ENCODE measurements around the gene CCDC187. TPM values are rescaled to one million over a fixed set of nuclear protein-coding genes. Genes with fewer than 3 reads are reported as not detected.

Gene CCDC187
- total and polyA plus RNA-seq, 2 of the 4 experiments (the other 2 are of a cell fraction): not detected

- Histone ChIP-seq H2AK9ac (replicated peaks; ENCODE audit: low read depth, low read length, poor library complexity) (no peak overlapping the region), H3K56ac (ENCODE audit: extremely low read depth, insufficient read depth, low read length) (no peak overlapping the region), H3K18ac (ENCODE audit: low read depth, low read length) (no peak overlapping the region), H3K4me1 (ENCODE audit: control insufficient read depth, insufficient read depth, low read length) (peaks cover 5% of the 10 kb centered on the region; the same call in 1 of the 2 replicates), H4K8ac (ENCODE audit: low read depth in 2 of 2, low read length in 2 of 2) (no peak overlapping the region), H3K9me1 (ENCODE audit: insufficient read depth, low read length) (peaks cover 7% of the 10 kb centered on the region; the same call in 1 of the 2 replicates), H3K9ac (ENCODE audit: low read depth, low read length) (no peak overlapping the region), H3K4ac (ENCODE audit: low read depth, low read length) (no peak overlapping the region), H3K27me3 (ENCODE audit: control insufficient read depth, insufficient read depth, low read length) (no peaks in the 10 kb centered on the region), H3K14ac (replicated peaks; ENCODE audit: low read depth, low read length) (no peak overlapping the region), H3K36me3 (ENCODE audit: control insufficient read depth, insufficient read depth, low read length) (peaks cover 9% of the 10 kb centered on the region), H3K9me3 (ENCODE audit: control insufficient read depth, insufficient read depth, low read length) (no peaks in the 10 kb centered on the region), H2BK20ac (ENCODE audit: low read depth, low read length) (no peak overlapping the region), H2AFZ (replicated peaks; ENCODE audit: low read length, poor library complexity) (no peak overlapping the region), H4K5ac (ENCODE audit: low read depth, low read length) (no peak overlapping the region), H2BK5ac (ENCODE audit: low read depth, low read length, poor library complexity, severe bottlenecking) (no peak overlapping the region), H2BK120ac (ENCODE audit: low read depth, low read length) (no peak overlapping the region), H4K20me1 (ENCODE audit: insufficient read depth, low read length) (peaks cover 20% of the 10 kb centered on the region), H3K23ac (ENCODE audit: low read depth, low read length) (no peak overlapping the region), H2BK15ac (ENCODE audit: low read depth, low read length) (no peak overlapping the region), H3K4me2 (ENCODE audit: low read depth, low read length) (no peak overlapping the region), H3K79me1 (ENCODE audit: low read depth in 1 of 2, low read length in 2 of 2) (peaks cover 7 to 29% of the 10 kb centered on the region in 2 experiments), H2AK5ac (ENCODE audit: low read depth, low read length) (no peak overlapping the region), H3K27ac (ENCODE audit: insufficient read depth, low read length) (no peak overlapping the region), H3K4me3 (ENCODE audit: insufficient read depth, low read depth, low read length) (no peak overlapping the region), H4K91ac (ENCODE audit: insufficient read depth, low read depth, low read length) (no peak overlapping the region)
- intact Hi-C loops (cut with micrococcal nuclease): no loop called here
- CTCF ChIA-PET: no interaction called here
- POLR2A ChIA-PET (ENCODE audit: unreplicated experiment): no interaction called here
- no TSS peak for BruUV-seq (replicated peaks)
- in situ Hi-C loops (cut with MboI; ENCODE audit: low sequenced_read_pairs): no loop called here
- dilution Hi-C loops (cut with HindIII; ENCODE audit: low sequenced_read_pairs, unreplicated experiment): no loop called here
- no peak for TF ChIP-seq CEBPB (IDR thresholded peaks at IDR 0.05; ENCODE audit: low read depth, low read length)
- no peak for TF ChIP-seq USF2 (IDR thresholded peaks at IDR 0.05; ENCODE audit: low read depth, low read length)
- no peak for TF ChIP-seq ELK1 (IDR thresholded peaks at IDR 0.05; ENCODE audit: borderline replicate concordance, low read depth, low read length)
- no peak for TF ChIP-seq POLR2A (IDR thresholded peaks at IDR 0.05; ENCODE audit: low read depth, low read length)
- no peak for TF ChIP-seq MXI1 (IDR thresholded peaks at IDR 0.05; ENCODE audit: borderline replicate concordance, low read depth, low read length)
- TF ChIP-seq SMC3 (IDR thresholded peaks at IDR 0.05; ENCODE audit: low read depth, low read length): no peak
- no peak for TF ChIP-seq RFX5 (IDR thresholded peaks at IDR 0.05; ENCODE audit: low read depth, low read length)
- ATAC-seq (ENCODE audit: low read depth) (no peak), DNase-seq (no peak)
- WGBS, 2 experiments (ENCODE audit: extremely low coverage in 2 of 2, insufficient read length in 1 of 2): 67% methylated on average over 3 of the region's 10 CpGs; no CpG with 5 or more reads in 1 of the 2 experiments
These were observed 70.9 kb downstream of the CCDC187 start for GRCh38 chr9:136232969-136233368.
